Measurements from ENCODE around the gene THAP10.

THAP10 gene

DNA sequence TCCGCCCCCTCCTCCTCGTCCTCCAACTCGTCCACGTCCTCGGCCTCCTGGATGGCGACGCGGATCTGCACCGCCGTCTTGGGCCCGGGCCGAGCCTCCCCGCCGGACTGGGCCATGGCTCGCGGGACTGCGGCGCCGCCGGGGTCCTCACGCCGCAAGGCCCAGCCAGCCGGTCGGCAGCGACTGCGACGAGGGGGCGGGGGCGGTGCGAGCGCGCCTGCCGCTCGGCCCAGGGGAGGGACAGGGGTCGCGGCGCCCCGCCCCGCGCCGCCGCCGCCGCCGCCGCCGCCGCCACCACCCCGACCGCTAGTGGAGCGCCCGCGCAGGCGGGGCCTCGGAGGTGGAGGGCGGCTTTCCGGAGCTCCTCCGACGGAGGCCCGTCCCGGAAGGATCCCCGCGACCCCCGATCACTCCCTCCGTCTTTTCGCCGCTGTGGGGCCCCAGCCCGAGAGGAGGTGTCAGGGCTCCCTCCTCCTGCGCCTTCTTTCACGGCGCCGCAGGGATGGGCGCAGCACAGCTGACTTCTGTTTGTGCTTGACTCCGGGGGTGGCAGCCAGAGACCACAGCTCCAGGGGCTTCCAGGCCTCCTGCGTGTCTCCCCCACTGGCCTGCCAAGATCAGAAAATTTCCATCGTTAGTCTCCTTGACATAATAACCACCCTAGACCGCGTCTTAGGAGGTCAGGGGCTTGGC, 38.1 kb downstream of the THAP10 start, which contains the start of gene LARP6:
Gene LARP6, minus strand, starts transcription at position 185 of the 693 bp plus-strand sequence. Its CDS starts 69 bp downstream, at position 116.
- Mint-ChIP-seq H3K4me1 (peaks cover 34% of the 10 kb centered on the region), H3K4me3 (peak within 1 kb of the TSS; percentile 98 to 100 (median 100)), H3K9me3 (no peaks in the 10 kb centered on the region), H3K36me3 (ENCODE audit: low read depth) (peaks cover 23% of the 10 kb centered on the region), H3K27me3 (ENCODE audit: low read depth) (no peaks in the 10 kb centered on the region), H3K27ac (peak within 1 kb of the TSS; percentile 94 to 98 (median 97))
- TF ChIP-seq, protein P1, sequence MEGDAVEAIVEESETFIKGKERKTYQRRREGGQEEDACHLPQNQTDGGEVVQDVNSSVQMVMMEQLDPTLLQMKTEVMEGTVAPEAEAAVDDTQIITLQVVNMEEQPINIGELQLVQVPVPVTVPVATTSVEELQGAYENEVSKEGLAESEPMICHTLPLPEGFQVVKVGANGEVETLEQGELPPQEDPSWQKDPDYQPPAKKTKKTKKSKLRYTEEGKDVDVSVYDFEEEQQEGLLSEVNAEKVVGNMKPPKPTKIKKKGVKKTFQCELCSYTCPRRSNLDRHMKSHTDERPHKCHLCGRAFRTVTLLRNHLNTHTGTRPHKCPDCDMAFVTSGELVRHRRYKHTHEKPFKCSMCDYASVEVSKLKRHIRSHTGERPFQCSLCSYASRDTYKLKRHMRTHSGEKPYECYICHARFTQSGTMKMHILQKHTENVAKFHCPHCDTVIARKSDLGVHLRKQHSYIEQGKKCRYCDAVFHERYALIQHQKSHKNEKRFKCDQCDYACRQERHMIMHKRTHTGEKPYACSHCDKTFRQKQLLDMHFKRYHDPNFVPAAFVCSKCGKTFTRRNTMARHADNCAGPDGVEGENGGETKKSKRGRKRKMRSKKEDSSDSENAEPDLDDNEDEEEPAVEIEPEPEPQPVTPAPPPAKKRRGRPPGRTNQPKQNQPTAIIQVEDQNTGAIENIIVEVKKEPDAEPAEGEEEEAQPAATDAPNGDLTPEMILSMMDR (IDR thresholded peaks at IDR 0.05; ENCODE audit: unreplicated experiment in 3 of 3) = no peak

DNA sequence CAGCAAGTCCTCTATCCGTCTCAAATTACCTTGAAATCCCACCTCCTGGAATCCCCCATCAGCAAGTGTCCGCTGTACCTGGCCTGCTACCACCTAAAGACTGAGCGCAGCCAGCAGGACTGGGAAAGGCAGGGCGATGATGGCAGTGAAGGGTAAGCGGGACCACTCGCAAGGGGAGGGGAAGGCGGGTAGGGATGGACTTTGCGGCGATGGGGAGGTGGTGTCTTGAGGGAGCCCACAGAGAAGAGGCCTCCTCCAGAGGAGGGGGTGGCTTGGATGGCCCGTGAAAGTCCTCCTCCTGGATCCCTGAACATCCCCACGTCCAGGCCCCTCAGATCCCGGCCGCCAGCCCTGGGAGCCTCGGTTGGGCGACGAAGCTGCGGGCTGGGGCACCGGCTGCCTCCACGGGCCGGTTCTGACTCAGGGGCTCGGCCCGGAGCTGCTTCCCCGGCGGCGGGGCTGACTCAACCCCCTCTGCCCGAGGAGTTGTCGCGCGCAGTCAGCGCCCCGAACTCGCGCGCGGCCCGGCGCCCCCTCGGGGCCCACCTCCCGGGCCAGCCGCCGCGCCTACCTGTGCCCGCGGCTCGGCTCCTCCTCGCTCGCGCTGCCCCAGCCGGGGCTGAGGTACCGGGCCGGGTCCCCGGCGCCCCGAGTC, 38.8 kb downstream of the THAP10 start:
- no peaks in the 10 kb centered on the region for H3K9me3 Mint-ChIP-seq
- TF ChIP-seq, protein P1 (IDR thresholded peaks at IDR 0.05; ENCODE audit: unreplicated experiment in 3 of 3) = no peak
- peaks cover 34% of the 10 kb centered on the region for H3K4me1 Mint-ChIP-seq
- H3K27me3 Mint-ChIP-seq (ENCODE audit: low read depth) = no peaks in the 10 kb centered on the region
- H3K36me3 Mint-ChIP-seq (ENCODE audit: low read depth) = peaks cover 23% of the 10 kb centered on the region
- H3K4me3 Mint-ChIP-seq = peak overlapping the region; percentile 90 to 97 (median 94)
- H3K27ac Mint-ChIP-seq = peak overlapping the region; percentile 81 to 90 (median 85)

DNA sequence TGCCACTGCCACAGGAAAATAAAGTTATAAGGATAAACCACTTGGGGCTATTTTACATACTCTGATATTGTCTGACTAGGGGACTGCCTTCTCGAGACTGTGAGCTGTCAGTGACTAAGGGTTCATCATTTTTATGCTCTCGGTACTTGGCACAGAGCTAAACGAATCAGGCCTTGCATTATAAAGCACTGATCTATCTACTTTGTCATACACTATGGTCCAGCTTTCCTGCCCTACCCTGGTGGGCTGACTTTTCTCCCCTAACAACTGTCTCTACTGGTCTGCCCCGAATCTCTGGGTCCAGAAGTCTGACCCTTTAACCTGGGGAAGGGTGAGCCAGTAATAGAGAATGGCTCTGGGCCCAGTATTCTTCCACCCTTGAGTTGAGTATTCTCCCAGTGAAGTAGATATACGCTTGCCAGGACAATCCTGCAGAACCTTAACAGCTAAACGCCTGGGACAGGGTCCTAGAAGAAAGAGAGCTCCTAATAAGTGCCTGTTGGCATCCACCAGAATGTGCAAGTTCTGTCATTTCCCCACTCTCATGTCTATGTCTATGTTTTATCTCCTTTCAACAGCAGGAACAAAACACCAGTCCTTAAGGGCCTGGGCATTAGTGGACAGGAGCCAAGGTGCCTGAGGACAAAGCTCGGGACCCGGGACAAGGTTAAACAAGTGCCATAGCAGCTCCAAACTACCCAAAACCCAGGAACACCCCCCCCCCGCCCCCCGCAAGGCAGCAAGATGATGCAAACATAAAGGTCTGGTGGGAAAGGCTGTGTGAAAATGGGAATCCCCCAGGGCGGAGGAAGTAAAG, 39.5 kb downstream of the THAP10 start:
- TF ChIP-seq, protein P1 (IDR thresholded peaks at IDR 0.05; ENCODE audit: unreplicated experiment in 3 of 3) = no peak
- H3K9me3 Mint-ChIP-seq = no peaks in the 10 kb centered on the region
- H3K4me1 Mint-ChIP-seq = peaks cover 31% of the 10 kb centered on the region
- peak overlapping the region; percentile 81 to 90 (median 85) for H3K27ac Mint-ChIP-seq
- H3K27me3 Mint-ChIP-seq (ENCODE audit: low read depth) = no peaks in the 10 kb centered on the region
- H3K4me3 Mint-ChIP-seq = peak overlapping the region; percentile 90 to 97 (median 94)
- H3K36me3 Mint-ChIP-seq (ENCODE audit: low read depth) = peaks cover 23% of the 10 kb centered on the region

DNA sequence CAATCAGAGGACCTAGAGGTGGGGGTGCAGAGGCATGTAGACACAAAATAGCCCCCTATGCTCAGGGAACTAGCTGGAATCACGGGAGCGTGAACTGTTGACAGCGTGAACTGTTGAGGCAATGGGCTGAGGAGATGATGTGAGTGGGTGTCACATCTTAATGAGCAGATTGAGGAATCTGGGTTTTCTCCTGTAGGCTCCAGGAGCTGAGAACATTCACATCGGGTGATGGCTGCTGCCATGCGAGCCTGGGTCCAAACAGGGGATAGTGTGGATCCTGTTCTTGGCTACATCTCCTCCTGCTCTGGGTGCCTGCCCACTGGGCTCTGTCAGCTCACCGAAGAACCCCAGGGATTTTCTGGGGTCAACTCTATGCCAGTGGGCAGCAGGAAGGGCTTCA, 40.3 kb downstream of the THAP10 start:
- H3K27ac Mint-ChIP-seq = no peak overlapping the region
- H3K9me3 Mint-ChIP-seq = no peaks in the 10 kb centered on the region
- peaks cover 26% of the 10 kb centered on the region for H3K4me1 Mint-ChIP-seq
- peaks cover 23% of the 10 kb centered on the region for H3K36me3 Mint-ChIP-seq (ENCODE audit: low read depth)
- H3K27me3 Mint-ChIP-seq (ENCODE audit: low read depth) = no peaks in the 10 kb centered on the region
- H3K4me3 Mint-ChIP-seq = peak overlapping the region; percentile 62 to 97 (median 94)
- TF ChIP-seq, protein P1 (IDR thresholded peaks at IDR 0.05; ENCODE audit: unreplicated experiment in 3 of 3) = no peak

DNA sequence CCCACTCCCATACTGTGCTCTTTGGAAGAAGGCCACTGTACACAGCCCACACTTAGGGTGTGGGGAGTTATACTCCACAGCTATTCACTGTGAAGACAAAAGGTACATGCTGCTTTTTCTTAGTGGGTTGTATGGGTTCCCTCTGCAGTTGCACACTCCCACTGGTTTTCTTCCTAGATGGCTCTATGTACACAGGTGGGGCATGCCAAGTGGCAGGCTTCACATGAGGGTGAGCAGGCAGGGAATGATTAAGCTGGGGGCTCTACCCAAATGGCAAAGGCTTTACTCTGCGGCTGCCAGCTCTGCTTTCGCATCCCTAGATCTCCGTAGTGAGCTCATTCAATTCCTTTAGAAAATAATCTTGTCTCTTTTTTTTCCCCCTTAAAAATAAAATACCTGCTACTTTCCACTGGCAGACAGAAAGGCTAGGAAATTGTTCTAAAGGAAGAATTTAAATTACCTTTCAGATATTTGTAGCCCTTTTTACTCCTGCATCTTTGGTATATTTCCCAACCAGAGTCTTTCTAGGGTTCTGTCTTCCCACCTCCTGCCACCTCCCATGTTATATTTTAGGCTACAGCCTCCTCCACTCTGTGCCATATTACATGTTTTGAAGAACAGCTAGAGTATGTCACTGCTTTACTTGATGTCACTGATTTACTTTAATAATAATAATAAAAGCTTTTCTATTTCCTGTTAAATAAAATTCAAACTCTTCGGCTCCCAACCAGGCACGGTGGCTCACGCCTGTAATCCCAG, 46.5 kb downstream of the THAP10 start:
- Mint-ChIP-seq H3K36me3 (ENCODE audit: low read depth) (peaks cover 24% of the 10 kb centered on the region), H3K4me1 (no peaks in the 10 kb centered on the region), H3K27me3 (ENCODE audit: low read depth) (no peaks in the 10 kb centered on the region), H3K27ac (no peak overlapping the region), H3K4me3 (no peak overlapping the region), H3K9me3 (no peaks in the 10 kb centered on the region)
- TF ChIP-seq, protein P1 (IDR thresholded peaks at IDR 0.05; ENCODE audit: unreplicated experiment in 3 of 3) = no peak
